ENCODE data around the gene DNAH11.
"Not testable (repeated sequence)": the region's sequence is repeated elsewhere in the genome, so short reads cannot be mapped to it uniquely, and the experiment has no call there.

The DNAH11 gene

GRCh38 chr7:21867816-21868575 is 325.2 kb downstream of the DNAH11 start:
- no peak overlapping the region for H3K4me3 ChIP-seq (ENCODE audit: low read depth, low read length)
- TF ChIP-seq, protein P1, sequence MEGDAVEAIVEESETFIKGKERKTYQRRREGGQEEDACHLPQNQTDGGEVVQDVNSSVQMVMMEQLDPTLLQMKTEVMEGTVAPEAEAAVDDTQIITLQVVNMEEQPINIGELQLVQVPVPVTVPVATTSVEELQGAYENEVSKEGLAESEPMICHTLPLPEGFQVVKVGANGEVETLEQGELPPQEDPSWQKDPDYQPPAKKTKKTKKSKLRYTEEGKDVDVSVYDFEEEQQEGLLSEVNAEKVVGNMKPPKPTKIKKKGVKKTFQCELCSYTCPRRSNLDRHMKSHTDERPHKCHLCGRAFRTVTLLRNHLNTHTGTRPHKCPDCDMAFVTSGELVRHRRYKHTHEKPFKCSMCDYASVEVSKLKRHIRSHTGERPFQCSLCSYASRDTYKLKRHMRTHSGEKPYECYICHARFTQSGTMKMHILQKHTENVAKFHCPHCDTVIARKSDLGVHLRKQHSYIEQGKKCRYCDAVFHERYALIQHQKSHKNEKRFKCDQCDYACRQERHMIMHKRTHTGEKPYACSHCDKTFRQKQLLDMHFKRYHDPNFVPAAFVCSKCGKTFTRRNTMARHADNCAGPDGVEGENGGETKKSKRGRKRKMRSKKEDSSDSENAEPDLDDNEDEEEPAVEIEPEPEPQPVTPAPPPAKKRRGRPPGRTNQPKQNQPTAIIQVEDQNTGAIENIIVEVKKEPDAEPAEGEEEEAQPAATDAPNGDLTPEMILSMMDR (IDR thresholded peaks at IDR 0.05; ENCODE audit: low read depth, low read length, missing control alignments) = no peak
- no peak for DNase-seq (ENCODE audit: low read depth)

- no peak for DNase-seq (ENCODE audit: low read depth)
- TF ChIP-seq, protein P1 (IDR thresholded peaks at IDR 0.05; ENCODE audit: low read depth, low read length, missing control alignments) = no peak
- H3K4me3 ChIP-seq (ENCODE audit: low read depth, low read length) = no peak overlapping the region
Observed at GRCh38 chr7:21868576-21868850, 325.7 kb downstream of the DNAH11 start.

- no peak for DNase-seq (ENCODE audit: low read depth)
- TF ChIP-seq, protein P1 (IDR thresholded peaks at IDR 0.05; ENCODE audit: low read depth, low read length, missing control alignments) = no peak
- no peak overlapping the region for H3K4me3 ChIP-seq (ENCODE audit: low read depth, low read length)
Observed at GRCh38 chr7:21869785-21870402, 327.1 kb downstream of the DNAH11 start.

GRCh38 chr7:21883069-21883468 is 340.2 kb downstream of the DNAH11 start:
- no peak overlapping the region for H3K4me3 ChIP-seq (ENCODE audit: low read depth, low read length)
- TF ChIP-seq, protein P1 (IDR thresholded peaks at IDR 0.05; ENCODE audit: low read depth, low read length, missing control alignments) = no peak
- no peak for DNase-seq (ENCODE audit: low read depth)

DNA sequence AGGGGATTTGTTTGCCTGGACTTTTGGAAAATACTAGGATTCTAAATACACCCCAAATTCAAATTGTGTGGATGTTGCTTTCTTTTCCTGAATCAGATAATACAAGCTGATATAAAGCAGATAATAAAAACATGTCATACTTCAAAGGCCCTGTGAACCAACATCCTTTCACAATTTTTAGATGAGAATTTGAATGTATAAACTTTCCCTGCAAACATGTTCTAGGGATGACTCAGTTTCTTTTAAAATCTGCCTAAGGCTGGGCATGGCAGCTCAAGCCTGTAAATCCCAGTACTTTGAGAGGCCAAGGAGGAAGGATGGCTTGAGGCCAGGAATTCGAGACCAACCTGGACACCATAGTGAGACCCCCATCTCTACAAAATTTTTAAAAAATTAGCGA is 340.7 kb downstream of the DNAH11 start:
- not testable (repeated sequence) for DNase-seq (ENCODE audit: low read depth)

DNA sequence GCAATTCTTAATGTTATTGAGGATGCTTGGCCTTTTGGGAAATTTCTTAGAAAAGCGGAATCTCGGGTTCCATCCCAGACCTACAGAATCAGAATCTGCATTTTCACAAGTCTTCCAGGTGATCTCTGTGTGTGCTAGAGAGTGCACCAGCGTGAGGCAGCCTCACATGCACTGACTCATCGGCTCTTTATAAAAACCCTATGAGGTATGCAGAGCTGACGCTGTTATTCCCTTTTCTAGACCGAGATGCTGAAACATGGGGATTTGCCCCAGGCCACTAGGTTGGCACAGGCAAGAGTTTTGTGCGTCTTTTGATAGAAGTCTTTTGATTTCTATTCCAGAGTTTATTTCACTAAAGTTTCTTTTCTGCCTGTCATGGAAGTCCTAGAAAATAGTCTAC is 341.7 kb downstream of the DNAH11 start:
- DNase-seq (ENCODE audit: low read depth) = no peak
- H3K4me3 ChIP-seq (ENCODE audit: low read depth, low read length) = no peak overlapping the region
- TF ChIP-seq, protein P1 (IDR thresholded peaks at IDR 0.05; ENCODE audit: low read depth, low read length, missing control alignments) = no peak

More for the DNA sequence above, 340.7 kb downstream of the DNAH11 start:
- H3K4me3 ChIP-seq (ENCODE audit: low read depth, low read length) = not testable (repeated sequence)

DNA sequence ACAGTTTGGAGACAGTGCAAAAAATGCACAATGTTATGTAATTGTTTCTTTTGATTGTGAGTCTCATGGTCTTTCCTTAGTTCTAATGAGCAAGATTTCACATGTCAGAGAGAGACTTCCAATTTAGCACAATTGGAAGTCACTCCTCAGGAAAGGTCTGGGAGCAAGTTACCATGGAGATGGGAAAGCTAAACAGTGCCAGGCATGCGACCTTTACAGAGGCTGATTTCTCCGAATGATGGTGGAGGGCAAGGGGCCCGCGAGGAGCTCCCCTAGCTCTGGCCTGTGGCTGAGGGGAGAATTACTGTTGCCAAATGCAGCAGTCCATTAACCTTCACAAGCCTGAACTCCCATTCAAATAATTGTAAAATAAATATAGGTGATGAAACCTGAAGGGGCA is 343.6 kb downstream of the DNAH11 start:
- H3K4me3 ChIP-seq (ENCODE audit: low read depth, low read length) = no peak overlapping the region
- TF ChIP-seq, protein P1 (IDR thresholded peaks at IDR 0.05; ENCODE audit: low read depth, low read length, missing control alignments) = no peak
- no peak for DNase-seq (ENCODE audit: low read depth)
